Measurements from ENCODE around the gene BCL11A. TPM values are rescaled to one million over a fixed set of nuclear protein-coding genes. Genes with fewer than 3 reads are reported as not detected.

BCL11A gene
- polyA plus RNA-seq, 3 donors, result 8.7 to 15.6 (median 11.1) TPM

DNA sequence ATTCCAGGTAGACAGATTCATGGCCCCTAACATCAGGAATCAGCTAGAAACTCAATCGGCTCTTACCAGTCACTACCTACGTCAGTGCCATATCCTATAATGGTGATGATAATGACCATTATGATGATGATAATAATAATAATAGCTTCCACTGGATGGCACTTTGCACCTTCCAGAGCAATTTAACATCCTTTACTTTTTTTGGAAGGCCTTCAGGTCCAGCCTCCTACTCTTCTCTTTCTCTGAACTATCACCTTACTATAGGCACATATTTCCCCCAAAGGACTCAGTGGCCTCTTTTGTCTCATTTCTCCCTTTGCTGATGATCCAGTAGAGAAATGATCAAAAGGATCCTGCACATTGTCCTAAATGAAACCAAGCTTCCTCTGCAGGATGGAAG lies 56.0 kb downstream of the BCL11A start:
- Histone ChIP-seq H3K27me3 (ENCODE audit: control insufficient read depth in 2 of 2, insufficient read depth in 2 of 2, low read length in 2 of 2) (no peaks in the 10 kb centered on the region), H3K9me3 (replicated peaks in 1 of 2; ENCODE audit: control insufficient read depth in 1 of 2, insufficient read depth in 1 of 2, low read length in 2 of 2) (no peaks in the 10 kb centered on the region), H3K9ac (ENCODE audit: insufficient read depth, low read length, poor library complexity, severe bottlenecking) (no peak overlapping the region), H2AFZ (ENCODE audit: insufficient read depth, low read depth, low read length, poor library complexity, severe bottlenecking) (no peak overlapping the region), H3K79me2 (ENCODE audit: insufficient read depth, low read length) (peaks cover 97% of the 10 kb centered on the region), H3K4me2 (replicated peaks; ENCODE audit: extremely low read depth, low read length, poor library complexity, severe bottlenecking) (no peak overlapping the region), H3K4me3 (replicated peaks in 1 of 3; ENCODE audit: low read depth in 2 of 3, low read length in 3 of 3) (no peak overlapping the region), H4K20me1 (ENCODE audit: insufficient read depth, low read length) (no peaks in the 10 kb centered on the region), H3K36me3 (replicated peaks in 1 of 2; ENCODE audit: control insufficient read depth in 1 of 2, insufficient read depth in 2 of 2, low read length in 2 of 2) (peaks cover 0 to 23% of the 10 kb centered on the region in 2 donors), H3K4me1 (ENCODE audit: control insufficient read depth in 1 of 2, insufficient read depth in 2 of 2, low read length in 2 of 2) (peaks cover 19 to 26% of the 10 kb centered on the region in 2 donors), H3K27ac (ENCODE audit: low read depth in 1 of 2, low read length in 2 of 2) (peak overlapping the region in 1 of 2 donors; percentile 54)
- WGBS (ENCODE audit: insufficient coverage), result no CpG with 5 or more reads among the region's 2 CpGs
- peaks cover 0 to 3% (median 1%) of the 10 kb centered on the region in 3 donors for H3K27me3 Mint-ChIP-seq (ENCODE audit: low read depth in 3 of 3)
- no peak for DNase-seq
- no peaks in the 10 kb centered on the region for H3K9me3 Mint-ChIP-seq
- intact Hi-C loops (cut with micrococcal nuclease), result loop anchor here in 1 of 2 donors (5.0 to 10.0 kb wide), 2 partner anchors 35 to 53 kb away; no protein-coding TSS in a partner anchor
- H3K4me3 Mint-ChIP-seq, result no peak overlapping the region
- peaks cover 38% of the 10 kb centered on the region for H3K4me1 Mint-ChIP-seq
- TF ChIP-seq, protein P1, sequence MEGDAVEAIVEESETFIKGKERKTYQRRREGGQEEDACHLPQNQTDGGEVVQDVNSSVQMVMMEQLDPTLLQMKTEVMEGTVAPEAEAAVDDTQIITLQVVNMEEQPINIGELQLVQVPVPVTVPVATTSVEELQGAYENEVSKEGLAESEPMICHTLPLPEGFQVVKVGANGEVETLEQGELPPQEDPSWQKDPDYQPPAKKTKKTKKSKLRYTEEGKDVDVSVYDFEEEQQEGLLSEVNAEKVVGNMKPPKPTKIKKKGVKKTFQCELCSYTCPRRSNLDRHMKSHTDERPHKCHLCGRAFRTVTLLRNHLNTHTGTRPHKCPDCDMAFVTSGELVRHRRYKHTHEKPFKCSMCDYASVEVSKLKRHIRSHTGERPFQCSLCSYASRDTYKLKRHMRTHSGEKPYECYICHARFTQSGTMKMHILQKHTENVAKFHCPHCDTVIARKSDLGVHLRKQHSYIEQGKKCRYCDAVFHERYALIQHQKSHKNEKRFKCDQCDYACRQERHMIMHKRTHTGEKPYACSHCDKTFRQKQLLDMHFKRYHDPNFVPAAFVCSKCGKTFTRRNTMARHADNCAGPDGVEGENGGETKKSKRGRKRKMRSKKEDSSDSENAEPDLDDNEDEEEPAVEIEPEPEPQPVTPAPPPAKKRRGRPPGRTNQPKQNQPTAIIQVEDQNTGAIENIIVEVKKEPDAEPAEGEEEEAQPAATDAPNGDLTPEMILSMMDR (IDR thresholded peaks at IDR 0.05), result no peak
- peaks cover 19 to 37% of the 10 kb centered on the region in 2 donors for H3K36me3 Mint-ChIP-seq
- H3K27ac Mint-ChIP-seq, result peak overlapping the region in 2 of 7 donors; percentile 12 to 63

DNA sequence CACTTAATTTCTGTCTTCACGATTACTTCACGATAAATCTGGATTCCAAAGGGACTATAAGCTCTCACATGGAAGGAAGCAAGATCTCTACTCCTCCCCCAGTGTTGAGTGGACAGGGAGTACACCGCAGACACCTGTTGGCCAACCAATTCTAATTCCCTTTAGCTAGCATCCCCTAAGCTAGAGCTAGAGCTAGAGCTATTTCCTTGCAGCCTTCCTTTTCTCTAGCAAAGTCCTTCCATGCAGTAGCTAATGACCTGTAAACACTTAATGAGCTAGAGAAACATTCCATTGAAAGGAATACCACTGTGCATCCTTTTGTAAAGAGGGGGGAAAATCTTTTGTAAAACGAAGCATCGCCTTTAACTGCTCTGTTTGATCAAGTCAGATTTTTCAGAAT lies 56.5 kb downstream of the BCL11A start:
- H3K27ac Mint-ChIP-seq, result no peak overlapping the region
- H3K36me3 ChIP-seq (replicated peaks in 1 of 2; ENCODE audit: control insufficient read depth in 1 of 2, insufficient read depth in 2 of 2, low read length in 2 of 2), result peaks cover 0 to 23% of the 10 kb centered on the region in 2 donors
- H3K36me3 Mint-ChIP-seq, result peaks cover 19 to 37% of the 10 kb centered on the region in 2 donors

More for the DNA sequence above, 56.5 kb downstream of the BCL11A start:
- intact Hi-C loops (cut with micrococcal nuclease), result loop anchor here in 1 of 2 donors (5.0 to 10.0 kb wide), 2 partner anchors 35 to 52 kb away; no protein-coding TSS in a partner anchor
- H3K4me1 Mint-ChIP-seq, result peaks cover 40% of the 10 kb centered on the region
- Histone ChIP-seq H3K27me3 (ENCODE audit: control insufficient read depth in 2 of 2, insufficient read depth in 2 of 2, low read length in 2 of 2) (no peaks in the 10 kb centered on the region), H3K4me3 (replicated peaks in 1 of 3; ENCODE audit: low read depth in 2 of 3, low read length in 3 of 3) (no peak overlapping the region), H3K79me2 (ENCODE audit: insufficient read depth, low read length) (peaks cover 97% of the 10 kb centered on the region), H2AFZ (ENCODE audit: insufficient read depth, low read depth, low read length, poor library complexity, severe bottlenecking) (no peak overlapping the region), H3K4me2 (replicated peaks; ENCODE audit: extremely low read depth, low read length, poor library complexity, severe bottlenecking) (no peak overlapping the region), H4K20me1 (ENCODE audit: insufficient read depth, low read length) (no peaks in the 10 kb centered on the region), H3K4me1 (ENCODE audit: control insufficient read depth in 1 of 2, insufficient read depth in 2 of 2, low read length in 2 of 2) (peaks cover 19 to 26% of the 10 kb centered on the region in 2 donors), H3K9ac (ENCODE audit: insufficient read depth, low read length, poor library complexity, severe bottlenecking) (no peak overlapping the region), H3K27ac (ENCODE audit: low read depth in 1 of 2, low read length in 2 of 2) (no peak overlapping the region), H3K9me3 (replicated peaks in 1 of 2; ENCODE audit: control insufficient read depth in 1 of 2, insufficient read depth in 1 of 2, low read length in 2 of 2) (no peaks in the 10 kb centered on the region)
- DNase-seq, result no peak
- no CpG with 5 or more reads among the region's 5 CpGs for whole genome bisulfite sequencing (ENCODE audit: insufficient coverage)
- H3K27me3 Mint-ChIP-seq (ENCODE audit: low read depth in 3 of 3), result peaks cover 0 to 3% (median 1%) of the 10 kb centered on the region in 3 donors
- TF ChIP-seq, protein P1 (IDR thresholded peaks at IDR 0.05), result no peak
- no peaks in the 10 kb centered on the region for H3K9me3 Mint-ChIP-seq
- no peak overlapping the region for H3K4me3 Mint-ChIP-seq
